Naive thymus-derived CD8-positive, alpha-beta T cell (primary cell): Measurements from ENCODE around the gene STARD7. TPM values are rescaled to one million over a fixed set of nuclear protein-coding genes. Genes with fewer than 3 reads are reported as not detected.

ENCODE experiments used
- ATAC-seq, 2 donors: fragments of 150-1000 bp; cut with Tn5 transposase in 1 of 2; sonication (Bioruptor Pico), chemical (Tn5 transposase) in 1 of 2; 1 replicate in 1 of 2; 2 replicates in 1 of 2; pipeline ENCODE4 v1.10.0; 2021; ENCODE audit warnings: mild to moderate bottlenecking in 2 of 2, moderate library complexity in 2 of 2
- POLR2A ChIA-PET: fragments of 350-600 bp; sonication (Branson Sonifier 250); formaldehyde crosslinking; loops from one replicate; lab custom pipeline; 2021; ENCODE audit warnings: antibody characterized with exemption; lab: Charles Lee
- DNase-seq, 10 donors: peaks; one replicate each; pipeline versions ENCODE4 v3.0.0 to v3.0.0-alpha.2; 2020 to 2022
- H3K27ac Mint-ChIP-seq, 10 donors: one replicate each; pipeline ENCODE4 v1.8.0; 2020 to 2022; ENCODE audit warnings: mild to moderate bottlenecking in 10 of 10, mixed read lengths in 10 of 10, moderate library complexity in 4 of 10, inconsistent platforms in 1 of 10
- H3K27me3 Mint-ChIP-seq, 5 donors: one replicate each; pipeline ENCODE4 v1.8.0; 2021 to 2022; ENCODE audit warnings: mixed read lengths in 5 of 5
- H3K36me3 Mint-ChIP-seq, 3 donors: one replicate each; pipeline ENCODE4 v1.8.0; 2020 to 2022; ENCODE audit warnings: mixed read lengths in 3 of 3, mild to moderate bottlenecking in 2 of 3, inconsistent platforms in 1 of 3
- H3K4me1 Mint-ChIP-seq, 4 donors: one replicate each; pipeline ENCODE4 v1.8.0; 2021 to 2022; ENCODE audit warnings: mixed read lengths in 4 of 4
- H3K4me3 Mint-ChIP-seq, 10 donors: one replicate each; pipeline ENCODE4 v1.8.0; 2020 to 2022; ENCODE audit warnings: mild to moderate bottlenecking in 10 of 10, mixed read lengths in 10 of 10, moderate library complexity in 6 of 10, inconsistent platforms in 1 of 10
- H3K9me3 Mint-ChIP-seq, 9 donors: one replicate each; pipeline ENCODE4 v1.8.0; 2020 to 2022; ENCODE audit warnings: mixed read lengths in 9 of 9, mild to moderate bottlenecking in 3 of 9, inconsistent platforms in 1 of 9, moderate library complexity in 1 of 9
- polyA plus RNA-seq, 3 donors: library from polyadenylated mRNA; unstranded; fragments of 300-500 nt; fragmentation: Illumina TruSeq; gene quantifications; one replicate each; pipeline ENCODE4 v1.2.3, GENCODE V29; 2021
- total RNA-seq, 8 experiments: library from RNA in 2 of 8; stranded (reverse) in 2 of 8; gene quantifications; one replicate each; pipeline ENCODE4 v1.2.3 and lab custom pipeline; 2021 to 2026

The STARD7 gene
- total and polyA plus RNA-seq, 5 experiments from 2014 or later: 87.5 to 143 (median 114) TPM

- H3K36me3 Mint-ChIP-seq: no peaks in the 10 kb centered on the region
- H3K27me3 Mint-ChIP-seq: no peaks in the 10 kb centered on the region
- peak overlapping the region; percentile 72 to 95 (median 88) for H3K27ac Mint-ChIP-seq
- H3K4me1 Mint-ChIP-seq: peaks cover 45 to 86% (median 82%) of the 10 kb centered on the region in 4 donors
- ATAC-seq (peak; percentile 33 to 53), DNase-seq (peak in 6 of 10 donors; percentile 33 to 52 (median 42))
- H3K4me3 Mint-ChIP-seq: peak overlapping the region; percentile 34 to 86 (median 70)
- POLR2A ChIA-PET: interaction anchor here (1.3 to 15.0 kb wide), 2 partner anchors 14 to 15 kb away, joined by 7 to 373 read pairs; partner anchors contain the start of genes ASTL and DUSP2
- H3K9me3 Mint-ChIP-seq: peaks cover 0 to 5% (median 0%) of the 10 kb centered on the region in 9 donors
Measured at GRCh38 chr2:96159084-96159830, 49.4 kb downstream of the STARD7 start.

GRCh38 chr2:96158554-96158940 lies 50.1 kb downstream of the STARD7 start:
- peak overlapping the region in 6 of 10 donors; percentile 34 to 86 (median 76) for H3K4me3 Mint-ChIP-seq
- H3K4me1 Mint-ChIP-seq: peaks cover 42 to 84% (median 79%) of the 10 kb centered on the region in 4 donors

GRCh38 chr2:96157649-96158553 lies 50.7 kb downstream of the STARD7 start:
- H3K4me3 Mint-ChIP-seq: peak overlapping the region; percentile 56 to 84 (median 72)
- ATAC-seq: peak; percentile 74 to 83
- H3K36me3 Mint-ChIP-seq: no peaks in the 10 kb centered on the region
- POLR2A ChIA-PET: interaction anchor here (0.8 to 15.0 kb wide), 3 partner anchors 13 to 380 kb away, joined by 3 to 373 read pairs (median 3); partner anchors contain the start of genes ASTL and DUSP2
- peaks cover 46 to 84% (median 79%) of the 10 kb centered on the region in 4 donors for H3K4me1 Mint-ChIP-seq
- peak overlapping the region; percentile 87 to 96 (median 90) for H3K27ac Mint-ChIP-seq
- no peaks in the 10 kb centered on the region for H3K27me3 Mint-ChIP-seq
- peak; percentile 55 to 85 (median 64) for DNase-seq
- peaks cover 0 to 5% (median 0%) of the 10 kb centered on the region in 9 donors for H3K9me3 Mint-ChIP-seq

More at GRCh38 chr2:96158554-96158940, 50.1 kb downstream of the STARD7 start:
- POLR2A ChIA-PET: interaction anchor here (1.3 to 15.0 kb wide), 2 partner anchors 13 to 16 kb away, joined by 7 to 373 read pairs; partner anchors contain the start of genes ASTL and DUSP2
- Mint-ChIP-seq H3K9me3 (peaks cover 0 to 5% (median 0%) of the 10 kb centered on the region in 9 donors), H3K27me3 (no peaks in the 10 kb centered on the region), H3K27ac (peak overlapping the region in 9 of 10 donors; percentile 87 to 96 (median 92)), H3K36me3 (no peaks in the 10 kb centered on the region)
- no peak for DNase-seq
- no peak for ATAC-seq

DNA sequence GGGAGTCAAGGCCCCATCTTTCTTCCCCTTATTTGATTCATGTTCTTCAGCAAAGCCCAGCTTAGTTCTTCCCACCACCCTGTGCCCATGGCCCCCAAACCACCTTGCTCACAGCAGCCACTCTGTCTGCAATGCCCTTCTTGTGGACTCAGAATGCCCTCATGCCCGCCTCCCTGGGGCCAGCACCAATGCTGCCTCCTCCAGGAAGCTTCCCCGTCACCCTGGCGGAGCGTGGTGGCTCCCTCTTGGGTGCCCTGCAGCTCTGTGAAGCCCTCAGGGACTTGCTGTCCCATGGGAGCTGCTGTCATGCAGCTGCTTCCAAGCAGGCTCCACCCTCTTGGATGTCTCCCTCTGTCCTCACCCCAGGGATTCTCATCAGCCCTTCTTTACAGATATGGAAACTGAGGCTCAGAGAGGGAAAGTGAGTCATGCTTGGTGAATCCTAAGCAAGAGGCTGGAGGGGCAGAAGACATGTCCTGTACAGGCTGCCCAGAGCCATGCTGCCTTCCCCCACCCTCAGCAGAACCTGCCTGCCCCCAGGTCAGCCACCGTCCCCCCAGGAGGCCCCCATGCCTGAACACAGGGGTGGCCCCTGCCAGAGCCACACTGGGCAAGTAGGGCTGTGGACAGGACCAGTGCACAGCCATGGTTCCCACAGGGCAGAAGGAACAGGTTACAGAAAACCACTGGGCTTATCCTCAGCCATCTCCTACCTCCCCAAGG lies 51.5 kb downstream of the STARD7 start:
- Mint-ChIP-seq H3K4me3 (peak overlapping the region; percentile 39 to 84 (median 69)), H3K27me3 (no peaks in the 10 kb centered on the region), H3K9me3 (peaks cover 0 to 5% (median 0%) of the 10 kb centered on the region in 9 donors), H3K4me1 (peaks cover 48 to 84% (median 79%) of the 10 kb centered on the region in 4 donors), H3K36me3 (no peaks in the 10 kb centered on the region), H3K27ac (peak overlapping the region; percentile 84 to 96 (median 91))
- ATAC-seq: no peak
- DNase-seq: no peak
- POLR2A ChIA-PET: interaction anchor here (0.9 to 15.0 kb wide), 2 partner anchors 12 to 381 kb away, joined by 3 to 373 read pairs; partner anchors contain the start of genes ASTL and DUSP2

- POLR2A ChIA-PET: interaction anchor here (0.7 to 15.0 kb wide), 3 partner anchors 8 to 104 kb away, joined by 3 to 373 read pairs (median 4); partner anchors contain the start of genes ASTL and DUSP2
- Mint-ChIP-seq H3K9me3 (peaks cover 0 to 5% (median 0%) of the 10 kb centered on the region in 9 donors), H3K36me3 (no peaks in the 10 kb centered on the region), H3K4me3 (peak overlapping the region in 8 of 10 donors; percentile 36 to 79 (median 68)), H3K27me3 (no peaks in the 10 kb centered on the region), H3K4me1 (peaks cover 50 to 88% (median 80%) of the 10 kb centered on the region in 4 donors), H3K27ac (peak overlapping the region; percentile 81 to 93 (median 88))
- ATAC-seq (peak; percentile 45 to 56), DNase-seq (peak in 7 of 10 donors; percentile 35 to 57 (median 49))
Measured at GRCh38 chr2:96156011-96156820, 52.4 kb downstream of the STARD7 start.

GRCh38 chr2:96154506-96155380 lies 53.9 kb downstream of the STARD7 start:
- Mint-ChIP-seq H3K27ac (peak overlapping the region; percentile 43 to 90 (median 66)), H3K4me3 (no peak overlapping the region), H3K27me3 (no peaks in the 10 kb centered on the region), H3K9me3 (no peaks in the 10 kb centered on the region), H3K4me1 (peaks cover 54 to 92% (median 82%) of the 10 kb centered on the region in 4 donors), H3K36me3 (no peaks in the 10 kb centered on the region)
- DNase-seq: no peak
- ATAC-seq: no peak
- POLR2A ChIA-PET: interaction anchor here (1.7 to 18.2 kb wide), 3 partner anchors 5 to 50 kb away, joined by 3 to 373 read pairs (median 373); partner anchors contain the start of genes ASTL and DUSP2

DNA sequence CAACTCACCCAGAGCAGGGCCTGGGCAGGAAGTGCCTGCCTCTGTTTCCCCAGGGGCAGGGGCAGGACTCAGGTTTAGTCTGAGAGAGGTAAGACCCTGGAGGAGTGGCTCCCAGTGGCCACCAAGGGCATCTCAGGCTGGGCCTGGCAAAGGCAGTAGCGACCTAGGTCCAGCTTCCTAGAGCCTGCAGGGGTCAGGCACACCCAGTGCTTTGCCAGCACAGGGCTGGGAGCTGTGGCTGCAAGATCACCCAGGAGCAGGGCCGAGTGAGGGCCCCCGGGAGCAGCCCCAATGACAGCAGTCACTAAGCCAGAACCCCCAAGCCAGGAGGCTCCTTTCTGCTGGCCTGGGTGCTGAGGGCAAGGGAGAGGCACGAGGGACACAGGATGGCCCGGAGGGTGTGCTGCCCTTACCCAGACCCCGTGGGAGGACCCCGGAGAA lies 54.6 kb downstream of the STARD7 start:
- no peaks in the 10 kb centered on the region for H3K9me3 Mint-ChIP-seq

GRCh38 chr2:96153291-96153713 lies 55.3 kb downstream of the STARD7 start:
- Mint-ChIP-seq H3K4me3 (no peak overlapping the region), H3K36me3 (no peaks in the 10 kb centered on the region), H3K4me1 (peaks cover 53 to 89% (median 80%) of the 10 kb centered on the region in 4 donors), H3K9me3 (no peaks in the 10 kb centered on the region), H3K27ac (peak overlapping the region; percentile 9 to 100 (median 75)), H3K27me3 (no peaks in the 10 kb centered on the region)
- ATAC-seq: no peak
- no peak for DNase-seq
- POLR2A ChIA-PET: interaction anchor here (1.7 to 18.2 kb wide), 3 partner anchors 6 to 51 kb away, joined by 3 to 373 read pairs (median 373); partner anchors contain the start of genes ASTL and DUSP2

More for the DNA sequence above, 54.6 kb downstream of the STARD7 start:
- peak overlapping the region in 1 of 10 donors; percentile 4 for H3K4me3 Mint-ChIP-seq
- no peaks in the 10 kb centered on the region for H3K27me3 Mint-ChIP-seq
- no peak for ATAC-seq
- peaks cover 49 to 90% (median 80%) of the 10 kb centered on the region in 4 donors for H3K4me1 Mint-ChIP-seq
- POLR2A ChIA-PET: interaction anchor here (1.7 to 18.2 kb wide), 3 partner anchors 6 to 50 kb away, joined by 3 to 373 read pairs (median 373); partner anchors contain the start of genes ASTL and DUSP2
- no peak for DNase-seq
- H3K36me3 Mint-ChIP-seq: no peaks in the 10 kb centered on the region
- H3K27ac Mint-ChIP-seq: peak overlapping the region in 7 of 10 donors; percentile 15 to 100 (median 69)

GRCh38 chr2:96152304-96153161 lies 56.1 kb downstream of the STARD7 start:
- no peak for ATAC-seq
- peaks cover 53 to 88% (median 80%) of the 10 kb centered on the region in 4 donors for H3K4me1 Mint-ChIP-seq
- H3K4me3 Mint-ChIP-seq: peak overlapping the region in 5 of 10 donors; percentile 0 to 75 (median 38)
- H3K9me3 Mint-ChIP-seq: no peaks in the 10 kb centered on the region
- peak overlapping the region; percentile 69 to 100 (median 90) for H3K27ac Mint-ChIP-seq
- DNase-seq: no peak
- POLR2A ChIA-PET: interaction anchor here (0.7 to 18.2 kb wide), 5 partner anchors 7 to 29 kb away, joined by 3 to 373 read pairs (median 29); partner anchors contain the start of genes ASTL and DUSP2
- no peaks in the 10 kb centered on the region for H3K27me3 Mint-ChIP-seq
- H3K36me3 Mint-ChIP-seq: no peaks in the 10 kb centered on the region
